SK-N-SH treated with all-trans-retinoic acid at 6 μM for 48 hours (cell line): ENCODE data around the gene RPS6KB2.

ENCODE experiments used
- ATAC-seq: fragments of 200-7000 bp; cut with Tn5 transposase; 3 replicates; pipeline ENCODE4 v1.9.1; 2020; ENCODE audit warnings: mild to moderate bottlenecking, moderate library complexity
- ARNTL ChIP-seq: fragments of 450-650 bp; formaldehyde crosslinking; IDR thresholded peaks from 2 replicates; pipeline ENCODE4 v1.5.0; 2020; ENCODE audit warnings: low read depth, mild to moderate bottlenecking, moderate library complexity, borderline replicate concordance
- BACH2 ChIP-seq: fragments of 250-450 bp; sonication (Bioruptor Pico); IDR thresholded peaks from 2 replicates; pipeline ENCODE4 v1.9.0; 2021; ENCODE audit warnings: mild to moderate bottlenecking, borderline replicate concordance
- CREB5 ChIP-seq: fragments of 250-450 bp; sonication (Bioruptor Pico); IDR thresholded peaks from 2 replicates; pipeline ENCODE4 v1.5.1; 2020; ENCODE audit warnings: low read depth, mild to moderate bottlenecking, moderate library complexity
- CSDC2 ChIP-seq: fragments of 250-450 bp; sonication (Bioruptor Pico); IDR thresholded peaks from 2 replicates; pipeline ENCODE4 v1.5.0; 2020; ENCODE audit warnings: mild to moderate bottlenecking, moderate library complexity
- ESRRG ChIP-seq: fragments of 250-450 bp; sonication (Bioruptor Pico); IDR thresholded peaks from 2 replicates; pipeline ENCODE4 v1.6.1; 2021; ENCODE audit warnings: mild to moderate bottlenecking
- GLIS3 ChIP-seq: fragments of 250-450 bp; sonication (Bioruptor Pico); IDR thresholded peaks from 2 replicates; pipeline ENCODE4 v1.5.0; 2020; ENCODE audit warnings: mild to moderate bottlenecking, moderate library complexity
- ISL1 ChIP-seq: fragments of 250-450 bp; sonication (Bioruptor Pico); IDR thresholded peaks from 2 replicates; pipeline ENCODE4 v2.1.2; 2022; ENCODE audit warnings: mild to moderate bottlenecking, moderate library complexity
- OSR1 ChIP-seq: fragments of 250-450 bp; sonication (Bioruptor Pico); IDR thresholded peaks from 2 replicates; pipeline ENCODE4 v1.8.0; 2022; ENCODE audit warnings: moderate library complexity, mild to moderate bottlenecking, inconsistent platforms
- PPARA ChIP-seq: fragments of 250-450 bp; sonication (Bioruptor Pico); IDR thresholded peaks from 2 replicates; pipeline ENCODE4 v1.5.0; 2020; ENCODE audit warnings: mild to moderate bottlenecking, borderline replicate concordance
- RARB ChIP-seq: fragments of 250-450 bp; sonication (Bioruptor Pico); IDR thresholded peaks from 2 replicates; pipeline ENCODE4 v1.8.0; 2021; ENCODE audit warnings: mild to moderate bottlenecking, moderate library complexity
- TCF4 ChIP-seq: fragments of 250-450 bp; sonication (Bioruptor Pico); IDR thresholded peaks from 2 replicates; pipeline ENCODE4 v1.8.0; 2021; ENCODE audit warnings: mild to moderate bottlenecking, moderate library complexity, borderline replicate concordance
- TOX ChIP-seq: fragments of 250-450 bp; sonication (Bioruptor Pico); IDR thresholded peaks from 2 replicates; pipeline ENCODE4 v1.8.0; 2021; ENCODE audit warnings: mild to moderate bottlenecking, moderate library complexity, borderline replicate concordance
- ZC3H10 ChIP-seq: fragments of 250-450 bp; sonication (Bioruptor Pico); IDR thresholded peaks from 2 replicates; pipeline ENCODE4 v1.5.1; 2021; ENCODE audit warnings: mild to moderate bottlenecking, moderate library complexity
- ZFP30 ChIP-seq: fragments of 450-650 bp; formaldehyde crosslinking; IDR thresholded peaks from 2 replicates; pipeline ENCODE4 v1.5.0; 2022; ENCODE audit warnings: mild to moderate bottlenecking, moderate library complexity
- ZNF565 ChIP-seq: fragments of 450-650 bp; formaldehyde crosslinking; conservative IDR thresholded peaks from 2 replicates; pipeline ENCODE4 v1.5.0; 2020; ENCODE audit warnings: low read depth, mild to moderate bottlenecking, moderate library complexity
- ZNF70 ChIP-seq: fragments of 450-650 bp; formaldehyde crosslinking; IDR thresholded peaks from 2 replicates; pipeline ENCODE4 v1.5.0; 2020; ENCODE audit warnings: mild to moderate bottlenecking, moderate library complexity
- ZNF8 ChIP-seq: fragments of 450-650 bp; formaldehyde crosslinking; IDR thresholded peaks from 2 replicates; pipeline ENCODE4 v1.5.0; 2020; ENCODE audit warnings: mild to moderate bottlenecking, moderate library complexity
- TF ChIP-seq, protein P1 (sequence below): fragments of 250-450 bp; sonication (Bioruptor Pico); IDR thresholded peaks from 2 replicates; pipeline ENCODE4 v1.8.0; 2021; ENCODE audit warnings: low read depth, mild to moderate bottlenecking, moderate library complexity, borderline replicate concordance
- TF ChIP-seq, protein P2 (sequence below): fragments of 250-450 bp; sonication (Bioruptor Pico); IDR thresholded peaks from 2 replicates; pipeline ENCODE4 v1.5.1; 2021; ENCODE audit warnings: mild to moderate bottlenecking, moderate library complexity
- TF ChIP-seq, protein P3 (sequence below): fragments of 250-450 bp; sonication (Bioruptor Pico); IDR thresholded peaks from 2 replicates; pipeline ENCODE4 v1.5.0; 2020; ENCODE audit warnings: mild to moderate bottlenecking, moderate library complexity

RPS6KB2 gene

GRCh38 chr11:67393437-67393836, 34.9 kb upstream of the RPS6KB2 start:
- TF ChIP-seq PPARA (no peak), CSDC2 (CRISPR knock-in tag) (no peak), BACH2 (no peak), RARB (no peak)
- TF ChIP-seq, protein P1, sequence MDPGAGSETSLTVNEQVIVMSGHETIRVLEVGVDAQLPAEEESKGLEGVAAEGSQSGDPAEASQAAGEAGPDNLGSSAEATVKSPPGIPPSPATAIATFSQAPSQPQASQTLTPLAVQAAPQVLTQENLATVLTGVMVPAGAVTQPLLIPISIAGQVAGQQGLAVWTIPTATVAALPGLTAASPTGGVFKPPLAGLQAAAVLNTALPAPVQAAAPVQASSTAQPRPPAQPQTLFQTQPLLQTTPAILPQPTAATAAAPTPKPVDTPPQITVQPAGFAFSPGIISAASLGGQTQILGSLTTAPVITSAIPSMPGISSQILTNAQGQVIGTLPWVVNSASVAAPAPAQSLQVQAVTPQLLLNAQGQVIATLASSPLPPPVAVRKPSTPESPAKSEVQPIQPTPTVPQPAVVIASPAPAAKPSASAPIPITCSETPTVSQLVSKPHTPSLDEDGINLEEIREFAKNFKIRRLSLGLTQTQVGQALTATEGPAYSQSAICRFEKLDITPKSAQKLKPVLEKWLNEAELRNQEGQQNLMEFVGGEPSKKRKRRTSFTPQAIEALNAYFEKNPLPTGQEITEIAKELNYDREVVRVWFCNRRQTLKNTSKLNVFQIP (CRISPR knock-in tag): no peak
- TF ChIP-seq, all 23 proteins: peak for 0

GRCh38 chr11:67393990-67394389, 34.3 kb upstream of the RPS6KB2 start:
- TF ChIP-seq ARNTL (no peak), TCF4 (CRISPR knock-in tag) (no peak), BACH2 (no peak), RARB (no peak), TOX (CRISPR knock-in tag) (no peak), ZNF8 (no peak), ZNF70 (no peak)
- TF ChIP-seq, protein P2, sequence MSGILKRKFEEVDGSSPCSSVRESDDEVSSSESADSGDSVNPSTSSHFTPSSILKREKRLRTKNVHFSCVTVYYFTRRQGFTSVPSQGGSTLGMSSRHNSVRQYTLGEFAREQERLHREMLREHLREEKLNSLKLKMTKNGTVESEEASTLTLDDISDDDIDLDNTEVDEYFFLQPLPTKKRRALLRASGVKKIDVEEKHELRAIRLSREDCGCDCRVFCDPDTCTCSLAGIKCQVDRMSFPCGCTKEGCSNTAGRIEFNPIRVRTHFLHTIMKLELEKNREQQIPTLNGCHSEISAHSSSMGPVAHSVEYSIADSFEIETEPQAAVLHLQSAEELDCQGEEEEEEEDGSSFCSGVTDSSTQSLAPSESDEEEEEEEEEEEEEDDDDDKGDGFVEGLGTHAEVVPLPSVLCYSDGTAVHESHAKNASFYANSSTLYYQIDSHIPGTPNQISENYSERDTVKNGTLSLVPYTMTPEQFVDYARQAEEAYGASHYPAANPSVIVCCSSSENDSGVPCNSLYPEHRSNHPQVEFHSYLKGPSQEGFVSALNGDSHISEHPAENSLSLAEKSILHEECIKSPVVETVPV: no peak
- TF ChIP-seq, protein P1 (CRISPR knock-in tag): no peak
- TF ChIP-seq, all 23 proteins: peak for 0
- ATAC-seq: no peak

More at GRCh38 chr11:67393437-67393836, 34.9 kb upstream of the RPS6KB2 start:
- no peak for ATAC-seq

GRCh38 chr11:67395555-67396258, 32.6 kb upstream of the RPS6KB2 start:
- TF ChIP-seq TCF4 (CRISPR knock-in tag) (no peak), PPARA (no peak), CSDC2 (CRISPR knock-in tag) (no peak), OSR1 (CRISPR knock-in tag) (no peak), ESRRG (CRISPR knock-in tag) (no peak), ZC3H10 (CRISPR knock-in tag) (no peak), ZFP30 (CRISPR knock-in tag) (no peak), ISL1 (CRISPR knock-in tag) (no peak), GLIS3 (CRISPR knock-in tag) (no peak), ZNF565 (CRISPR knock-in tag) (no peak), CREB5 (CRISPR knock-in tag) (no peak), ZNF8 (no peak), ARNTL (no peak), BACH2 (no peak), TOX (CRISPR knock-in tag) (no peak), RARB (no peak), ZNF70 (no peak)
- TF ChIP-seq, protein P1 (CRISPR knock-in tag): no peak
- TF ChIP-seq, protein P2: no peak
- TF ChIP-seq, protein P3, sequence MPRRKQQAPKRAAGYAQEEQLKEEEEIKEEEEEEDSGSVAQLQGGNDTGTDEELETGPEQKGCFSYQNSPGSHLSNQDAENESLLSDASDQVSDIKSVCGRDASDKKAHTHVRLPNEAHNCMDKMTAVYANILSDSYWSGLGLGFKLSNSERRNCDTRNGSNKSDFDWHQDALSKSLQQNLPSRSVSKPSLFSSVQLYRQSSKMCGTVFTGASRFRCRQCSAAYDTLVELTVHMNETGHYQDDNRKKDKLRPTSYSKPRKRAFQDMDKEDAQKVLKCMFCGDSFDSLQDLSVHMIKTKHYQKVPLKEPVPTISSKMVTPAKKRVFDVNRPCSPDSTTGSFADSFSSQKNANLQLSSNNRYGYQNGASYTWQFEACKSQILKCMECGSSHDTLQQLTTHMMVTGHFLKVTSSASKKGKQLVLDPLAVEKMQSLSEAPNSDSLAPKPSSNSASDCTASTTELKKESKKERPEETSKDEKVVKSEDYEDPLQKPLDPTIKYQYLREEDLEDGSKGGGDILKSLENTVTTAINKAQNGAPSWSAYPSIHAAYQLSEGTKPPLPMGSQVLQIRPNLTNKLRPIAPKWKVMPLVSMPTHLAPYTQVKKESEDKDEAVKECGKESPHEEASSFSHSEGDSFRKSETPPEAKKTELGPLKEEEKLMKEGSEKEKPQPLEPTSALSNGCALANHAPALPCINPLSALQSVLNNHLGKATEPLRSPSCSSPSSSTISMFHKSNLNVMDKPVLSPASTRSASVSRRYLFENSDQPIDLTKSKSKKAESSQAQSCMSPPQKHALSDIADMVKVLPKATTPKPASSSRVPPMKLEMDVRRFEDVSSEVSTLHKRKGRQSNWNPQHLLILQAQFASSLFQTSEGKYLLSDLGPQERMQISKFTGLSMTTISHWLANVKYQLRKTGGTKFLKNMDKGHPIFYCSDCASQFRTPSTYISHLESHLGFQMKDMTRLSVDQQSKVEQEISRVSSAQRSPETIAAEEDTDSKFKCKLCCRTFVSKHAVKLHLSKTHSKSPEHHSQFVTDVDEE (CRISPR knock-in tag): no peak
- ATAC-seq: no peak
